ENCODE measurements around the gene ZNF526.

DNA sequence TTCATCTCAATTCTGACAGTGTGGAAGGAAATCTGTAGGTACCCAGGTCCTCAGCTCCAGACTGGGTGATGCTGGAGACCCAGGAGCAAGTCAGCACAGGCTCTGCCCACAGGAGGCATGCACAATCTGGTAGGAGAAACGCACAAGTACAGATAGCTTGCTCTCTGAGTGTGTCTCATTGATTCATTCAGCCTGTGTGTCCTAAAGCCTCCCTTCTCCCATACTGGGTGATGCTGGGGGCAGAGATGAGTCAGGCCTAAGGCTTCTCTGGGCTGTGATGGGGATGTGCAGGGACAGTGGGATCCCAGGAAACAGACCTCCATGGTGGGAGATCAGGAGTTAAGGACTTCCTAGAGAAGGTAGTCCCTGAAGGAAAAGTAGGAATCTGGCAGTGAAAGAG is 6.8 kb downstream of the ZNF526 start:
- TF ChIP-seq RAD21 (IDR thresholded peaks at IDR 0.05) (no peak), JUND (IDR thresholded peaks at IDR 0.05) (no peak)
- TF ChIP-seq, protein P1, sequence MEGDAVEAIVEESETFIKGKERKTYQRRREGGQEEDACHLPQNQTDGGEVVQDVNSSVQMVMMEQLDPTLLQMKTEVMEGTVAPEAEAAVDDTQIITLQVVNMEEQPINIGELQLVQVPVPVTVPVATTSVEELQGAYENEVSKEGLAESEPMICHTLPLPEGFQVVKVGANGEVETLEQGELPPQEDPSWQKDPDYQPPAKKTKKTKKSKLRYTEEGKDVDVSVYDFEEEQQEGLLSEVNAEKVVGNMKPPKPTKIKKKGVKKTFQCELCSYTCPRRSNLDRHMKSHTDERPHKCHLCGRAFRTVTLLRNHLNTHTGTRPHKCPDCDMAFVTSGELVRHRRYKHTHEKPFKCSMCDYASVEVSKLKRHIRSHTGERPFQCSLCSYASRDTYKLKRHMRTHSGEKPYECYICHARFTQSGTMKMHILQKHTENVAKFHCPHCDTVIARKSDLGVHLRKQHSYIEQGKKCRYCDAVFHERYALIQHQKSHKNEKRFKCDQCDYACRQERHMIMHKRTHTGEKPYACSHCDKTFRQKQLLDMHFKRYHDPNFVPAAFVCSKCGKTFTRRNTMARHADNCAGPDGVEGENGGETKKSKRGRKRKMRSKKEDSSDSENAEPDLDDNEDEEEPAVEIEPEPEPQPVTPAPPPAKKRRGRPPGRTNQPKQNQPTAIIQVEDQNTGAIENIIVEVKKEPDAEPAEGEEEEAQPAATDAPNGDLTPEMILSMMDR (IDR thresholded peaks at IDR 0.05; ENCODE audit: low read depth, low read length, missing input control), result no peak
